Panc1 (cell line): ENCODE measurements around the gene MARK2. TPM values are rescaled to one million over a fixed set of nuclear protein-coding genes. Genes with fewer than 3 reads are reported as not detected.

ENCODE experiments used
- ATAC-seq: fragments of 200-7000 bp; cut with Tn5 transposase; 2 replicates; pipeline ENCODE4 v1.9.1; 2020; ENCODE audit warnings: mild to moderate bottlenecking, moderate library complexity
- BruUV-seq: library from RNA; stranded (reverse); fragments of 400-500 nt; replicated peaks from 2 replicates; lab custom pipeline; 2021; lab: Mats Ljungman, UMichigan
- CTCF ChIA-PET: fragments of 300-600 bp; sonication (Branson Sonifier 250); formaldehyde crosslinking; loops from one replicate; lab custom pipeline; 2022; ENCODE audit warnings: antibody characterized with exemption; lab: Charles Lee
- POLR2A ChIA-PET: fragments of 300-600 bp; sonication (Branson Sonifier 250); formaldehyde crosslinking; loops from one replicate; lab custom pipeline; 2022; ENCODE audit warnings: antibody characterized with exemption; lab: Charles Lee
- DNase-seq: peaks from one replicate; pipeline ENCODE4 v3.0.0-alpha.2; 2010; ENCODE audit warnings: low read depth, low spot score
- H3K27ac ChIP-seq: 2 replicates; pipeline ENCODE4 v1.5.1; 2011; ENCODE audit warnings: mild to moderate bottlenecking, low read length, inconsistent platforms
- H3K27me3 ChIP-seq: fragments of 200-500 bp; sonication (Bioruptor generic); 2 replicates; pipeline ENCODE4 v1.6.0; 2014; ENCODE audit warnings: low read length, inconsistent platforms; ENCODE audit not compliant: control insufficient read depth, insufficient read depth
- H3K36me3 ChIP-seq: fragments of 200-500 bp; sonication (Bioruptor generic); 2 replicates; pipeline ENCODE4 v1.5.1; 2014; ENCODE audit warnings: inconsistent platforms, mild to moderate bottlenecking, low read length, moderate library complexity; ENCODE audit not compliant: control insufficient read depth, insufficient read depth
- H3K4me1 ChIP-seq: 2 replicates; pipeline ENCODE4 v1.5.1; 2011; ENCODE audit warnings: inconsistent platforms, mild to moderate bottlenecking, low read length, moderate library complexity; ENCODE audit not compliant: control insufficient read depth, insufficient read depth
- H3K4me3 ChIP-seq, 2 experiments: 2 replicates each; pipeline ENCODE4 v1.5.1; 2011 to 2012; ENCODE audit warnings: low read depth in 2 of 2, low read length in 2 of 2, mild to moderate bottlenecking in 2 of 2, inconsistent platforms in 1 of 2, moderate library complexity in 1 of 2
- H3K9me3 ChIP-seq: fragments of 200-500 bp; sonication (Bioruptor generic); 2 replicates; pipeline ENCODE4 v1.5.1; 2014; ENCODE audit warnings: low read depth, mild to moderate bottlenecking, inconsistent platforms, low read length, moderate library complexity; ENCODE audit not compliant: control insufficient read depth, insufficient read depth
- POLR2AphosphoS5 ChIP-seq: IDR thresholded peaks from 2 replicates; pipeline ENCODE4 v1.6.1; 2012; ENCODE audit warnings: mild to moderate bottlenecking, low read depth, low read length, moderate library complexity
- SIN3A ChIP-seq: IDR thresholded peaks from 2 replicates; pipeline ENCODE4 v1.6.1; 2012; ENCODE audit warnings: low read depth, mild to moderate bottlenecking, low read length, moderate library complexity, borderline replicate concordance; ENCODE audit not compliant: insufficient read depth
- TCF7L2 ChIP-seq: IDR thresholded peaks from 2 replicates; pipeline ENCODE4 v1.6.1; 2011; ENCODE audit warnings: mild to moderate bottlenecking, low read depth, low read length, inconsistent platforms
- in situ Hi-C: cut with HindIII; loops from 2 replicates; pipeline ENCODE4 v1.10.0; 2016; ENCODE audit warnings: low sequenced_read_pairs, low pct_unique_long_range_greater_than_20kb
- intact Hi-C: fragments of 100-400 bp; cut with micrococcal nuclease; formaldehyde crosslinking; loops from one replicate; pipeline ENCODE4 v1.10.0; 2022; ENCODE audit not compliant: unreplicated experiment
- total RNA-seq: library from RNA; stranded (reverse); gene quantifications from one replicate; pipeline ENCODE4 v1.2.1, GENCODE V29; 2021; ENCODE audit not compliant: unreplicated experiment
- TF ChIP-seq, protein P1 (sequence below): fragments of 450-650 bp; IDR thresholded peaks from 2 replicates; pipeline ENCODE4 v1.5.1; 2017; ENCODE audit warnings: mild to moderate bottlenecking
- TF ChIP-seq, protein P2 (sequence below), 2 experiments: IDR thresholded peaks; 2 replicates each; pipeline ENCODE4 v1.6.1; 2011 to 2012; ENCODE audit warnings: low read depth in 2 of 2, control low read depth in 1 of 2, low read length in 1 of 2, mild to moderate bottlenecking in 1 of 2, moderate library complexity in 1 of 2; ENCODE audit not compliant: insufficient read depth in 1 of 2

The MARK2 gene
- total RNA-seq, 1 experiment from 2014 or later, result 41.1 TPM

DNA sequence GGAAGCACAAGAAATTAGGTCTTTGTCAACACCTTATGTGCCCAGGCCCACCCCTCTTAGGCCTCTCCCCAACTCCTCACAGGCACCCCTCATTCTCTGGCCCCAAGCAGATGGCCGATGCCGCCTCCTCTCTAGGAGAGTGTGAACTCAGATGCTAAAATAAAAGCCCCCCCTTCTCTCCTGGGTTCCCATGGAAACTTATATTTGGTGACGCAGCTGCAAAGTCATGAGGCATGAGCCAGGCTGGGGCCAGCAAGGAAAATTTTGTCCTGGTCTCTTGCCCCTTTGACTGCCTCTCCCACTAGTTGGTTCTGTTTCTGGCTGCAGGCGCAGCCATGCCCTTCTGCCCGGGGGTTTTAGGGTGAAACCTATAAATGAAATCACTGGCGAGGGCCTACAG, 66.3 kb downstream of the MARK2 start:
- no TSS peak for BruUV-seq
- CTCF ChIA-PET, result no interaction called here
- Histone ChIP-seq H3K27ac (no peak overlapping the region), H3K9me3 (no peaks in the 10 kb centered on the region), H3K27me3 (no peaks in the 10 kb centered on the region), H3K36me3 (peaks cover 8% of the 10 kb centered on the region), H3K4me3 (no peak overlapping the region), H3K4me1 (peaks cover 4% of the 10 kb centered on the region)
- TF ChIP-seq, protein P1, sequence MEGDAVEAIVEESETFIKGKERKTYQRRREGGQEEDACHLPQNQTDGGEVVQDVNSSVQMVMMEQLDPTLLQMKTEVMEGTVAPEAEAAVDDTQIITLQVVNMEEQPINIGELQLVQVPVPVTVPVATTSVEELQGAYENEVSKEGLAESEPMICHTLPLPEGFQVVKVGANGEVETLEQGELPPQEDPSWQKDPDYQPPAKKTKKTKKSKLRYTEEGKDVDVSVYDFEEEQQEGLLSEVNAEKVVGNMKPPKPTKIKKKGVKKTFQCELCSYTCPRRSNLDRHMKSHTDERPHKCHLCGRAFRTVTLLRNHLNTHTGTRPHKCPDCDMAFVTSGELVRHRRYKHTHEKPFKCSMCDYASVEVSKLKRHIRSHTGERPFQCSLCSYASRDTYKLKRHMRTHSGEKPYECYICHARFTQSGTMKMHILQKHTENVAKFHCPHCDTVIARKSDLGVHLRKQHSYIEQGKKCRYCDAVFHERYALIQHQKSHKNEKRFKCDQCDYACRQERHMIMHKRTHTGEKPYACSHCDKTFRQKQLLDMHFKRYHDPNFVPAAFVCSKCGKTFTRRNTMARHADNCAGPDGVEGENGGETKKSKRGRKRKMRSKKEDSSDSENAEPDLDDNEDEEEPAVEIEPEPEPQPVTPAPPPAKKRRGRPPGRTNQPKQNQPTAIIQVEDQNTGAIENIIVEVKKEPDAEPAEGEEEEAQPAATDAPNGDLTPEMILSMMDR, result no peak
- TF ChIP-seq POLR2AphosphoS5 (no peak), SIN3A (no peak), TCF7L2 (no peak)
- TF ChIP-seq, protein P2, sequence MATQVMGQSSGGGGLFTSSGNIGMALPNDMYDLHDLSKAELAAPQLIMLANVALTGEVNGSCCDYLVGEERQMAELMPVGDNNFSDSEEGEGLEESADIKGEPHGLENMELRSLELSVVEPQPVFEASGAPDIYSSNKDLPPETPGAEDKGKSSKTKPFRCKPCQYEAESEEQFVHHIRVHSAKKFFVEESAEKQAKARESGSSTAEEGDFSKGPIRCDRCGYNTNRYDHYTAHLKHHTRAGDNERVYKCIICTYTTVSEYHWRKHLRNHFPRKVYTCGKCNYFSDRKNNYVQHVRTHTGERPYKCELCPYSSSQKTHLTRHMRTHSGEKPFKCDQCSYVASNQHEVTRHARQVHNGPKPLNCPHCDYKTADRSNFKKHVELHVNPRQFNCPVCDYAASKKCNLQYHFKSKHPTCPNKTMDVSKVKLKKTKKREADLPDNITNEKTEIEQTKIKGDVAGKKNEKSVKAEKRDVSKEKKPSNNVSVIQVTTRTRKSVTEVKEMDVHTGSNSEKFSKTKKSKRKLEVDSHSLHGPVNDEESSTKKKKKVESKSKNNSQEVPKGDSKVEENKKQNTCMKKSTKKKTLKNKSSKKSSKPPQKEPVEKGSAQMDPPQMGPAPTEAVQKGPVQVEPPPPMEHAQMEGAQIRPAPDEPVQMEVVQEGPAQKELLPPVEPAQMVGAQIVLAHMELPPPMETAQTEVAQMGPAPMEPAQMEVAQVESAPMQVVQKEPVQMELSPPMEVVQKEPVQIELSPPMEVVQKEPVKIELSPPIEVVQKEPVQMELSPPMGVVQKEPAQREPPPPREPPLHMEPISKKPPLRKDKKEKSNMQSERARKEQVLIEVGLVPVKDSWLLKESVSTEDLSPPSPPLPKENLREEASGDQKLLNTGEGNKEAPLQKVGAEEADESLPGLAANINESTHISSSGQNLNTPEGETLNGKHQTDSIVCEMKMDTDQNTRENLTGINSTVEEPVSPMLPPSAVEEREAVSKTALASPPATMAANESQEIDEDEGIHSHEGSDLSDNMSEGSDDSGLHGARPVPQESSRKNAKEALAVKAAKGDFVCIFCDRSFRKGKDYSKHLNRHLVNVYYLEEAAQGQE (IDR thresholded peaks at IDR 0.05; ENCODE audit: insufficient read depth in 1 of 2, low read depth in 2 of 2, low read length in 1 of 2), result no peak
- DNase-seq (no peak), ATAC-seq (no peak)
- intact Hi-C loops (no loop called here), in situ Hi-C loops (no loop called here)
- POLR2A ChIA-PET, result no interaction called here

DNA sequence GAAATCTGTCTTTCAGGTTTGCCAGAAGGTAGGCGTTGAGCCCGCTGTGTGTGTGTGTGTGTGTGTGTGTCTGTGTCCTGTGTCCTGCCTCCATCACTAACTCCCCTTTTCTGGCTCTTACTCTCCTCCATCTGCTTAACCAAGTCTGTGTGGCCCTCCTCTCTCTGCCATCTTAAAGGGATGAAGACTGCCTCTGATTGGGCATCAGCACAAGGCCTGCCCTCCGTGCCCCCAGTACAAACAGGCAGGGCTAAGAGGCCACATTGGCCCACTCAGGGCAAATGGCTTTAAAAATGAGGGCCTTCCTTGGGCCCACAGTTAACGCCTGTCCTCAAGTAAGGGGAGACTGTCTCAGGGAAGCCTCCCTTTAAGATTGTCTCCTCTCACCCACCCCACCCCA, 67.2 kb downstream of the MARK2 start:
- DNase-seq, result no peak
- Histone ChIP-seq H3K4me1 (peaks cover 9% of the 10 kb centered on the region), H3K36me3 (peaks cover 2% of the 10 kb centered on the region), H3K9me3 (no peaks in the 10 kb centered on the region), H3K4me3 (no peak overlapping the region), H3K27me3 (no peaks in the 10 kb centered on the region), H3K27ac (no peak overlapping the region)
- in situ Hi-C loops, result no loop called here
- no TSS peak for BruUV-seq
- TF ChIP-seq, protein P1, result no peak
- TF ChIP-seq, protein P2 (IDR thresholded peaks at IDR 0.05; ENCODE audit: insufficient read depth in 1 of 2, low read depth in 2 of 2, low read length in 1 of 2), result no peak
- TF ChIP-seq POLR2AphosphoS5, result no peak
- no peak for TF ChIP-seq SIN3A
- TF ChIP-seq TCF7L2, result no peak
- POLR2A ChIA-PET, result no interaction called here
- intact Hi-C loops, result no loop called here
- CTCF ChIA-PET, result interaction anchor here (0.6 kb wide), 3 partner anchors 19 to 171 kb away, joined by 3 read pairs; no protein-coding TSS in a partner anchor
- ATAC-seq, result no peak
